ENCODE results near the gene LSM14B. TPM values are rescaled to one million over a fixed set of nuclear protein-coding genes. Genes with fewer than 3 reads are reported as not detected.

Gene LSM14B
- total and polyA plus RNA-seq, 8 donors = 0.58 to 27.2 (median 15.3) TPM

GRCh38 chr20:62183426-62184142 is 61.3 kb downstream of the LSM14B start:
- no peak for DNase-seq
- no peaks in the 10 kb centered on the region for H3K27me3 ChIP-seq
- H3K27ac ChIP-seq = peak overlapping the region in 4 of 5 donors; percentile 94 to 98 (median 96)
- peak overlapping the region; percentile 86 to 98 (median 88) for H3K4me3 ChIP-seq
- peaks cover 10 to 15% (median 13%) of the 10 kb centered on the region in 4 donors for H3K36me3 ChIP-seq
- peaks cover 16 to 56% (median 36%) of the 10 kb centered on the region in 4 donors for H3K4me1 ChIP-seq
- WGBS, 5 donors = 26 to 29% (median 26%) methylated on average over 25 of the region's 25 CpGs
- intact Hi-C loops (cut with DNase I; ENCODE audit: low total_unique reads) = no loop called here
- TF ChIP-seq EP300 (IDR thresholded peaks at IDR 0.05) (no peak), POLR2A (IDR thresholded peaks at IDR 0.05) (no peak), POLR2AphosphoS5 (IDR thresholded peaks at IDR 0.05) (no peak), CTCF (IDR thresholded peaks at IDR 0.05) (no peak)
- H3K9me3 ChIP-seq = no peaks in the 10 kb centered on the region

Other genes starting within 250 kb of the LSM14B start
- 10 to 100 TPM in 4 of 5 donors, 1 to 10 TPM in 1; 9.5 to 33.9 (median 22.6) TPM for gene TAF4, start 56.6 kb upstream of the LSM14B start, total RNA-seq
- 1 to 10 TPM; 3.2 to 4.3 (median 3.8) TPM for gene TAF4, start 56.6 kb upstream of the LSM14B start, polyA plus RNA-seq
- gene PSMA7, start 20.9 kb downstream of the LSM14B start, total RNA-seq = 100 to 1,000 TPM; 119 to 202 (median 140) TPM
- gene PSMA7, start 20.9 kb downstream of the LSM14B start, polyA plus RNA-seq = 100 to 1,000 TPM; 245 to 280 (median 247) TPM
- gene SS18L1, start 21.3 kb downstream of the LSM14B start, total RNA-seq = 10 to 100 TPM in 3 of 5 donors, 1 to 10 TPM in 2; 5.8 to 34.8 (median 13.0) TPM
- 1 to 10 TPM; 5.5 to 9.6 (median 6.1) TPM for gene SS18L1, start 21.3 kb downstream of the LSM14B start, polyA plus RNA-seq
- gene MTG2, start 60.6 kb downstream of the LSM14B start, total RNA-seq = 10 to 100 TPM; 13.6 to 77.9 (median 22.8) TPM
- gene MTG2, start 60.6 kb downstream of the LSM14B start, polyA plus RNA-seq = 10 to 100 TPM; 14.7 to 28.2 (median 19.8) TPM
- not detected for gene HRH3, start 97.8 kb downstream of the LSM14B start, total RNA-seq
- not detected for gene HRH3, start 97.8 kb downstream of the LSM14B start, polyA plus RNA-seq
- gene OSBPL2, start 116.0 kb downstream of the LSM14B start, total RNA-seq = 10 to 100 TPM; 23.2 to 83.4 (median 66.3) TPM
- 10 to 100 TPM; 15.1 to 19.7 (median 19.7) TPM for gene OSBPL2, start 116.0 kb downstream of the LSM14B start, polyA plus RNA-seq
- gene ADRM1, start 180.5 kb downstream of the LSM14B start, total RNA-seq = 100 to 1,000 TPM in 2 of 5 donors, 10 to 100 TPM in 3; 42.0 to 130 (median 68.4) TPM
- gene ADRM1, start 180.5 kb downstream of the LSM14B start, polyA plus RNA-seq = 10 to 100 TPM; 82.3 to 91.3 (median 85.0) TPM
- 100 to 1,000 TPM in 2 of 5 donors, 10 to 100 TPM in 3; 42.2 to 278 (median 86.9) TPM for gene LAMA5, start 244.8 kb downstream of the LSM14B start, total RNA-seq
- 100 to 1,000 TPM in 1 of 3 donors, 10 to 100 TPM in 2; 41.4 to 278 (median 72.3) TPM for gene LAMA5, start 244.8 kb downstream of the LSM14B start, polyA plus RNA-seq